ENCODE results near the gene ZNF408.

ZNF408 gene

GRCh38 chr11:46729110-46730027, 28.5 kb downstream of the ZNF408 start:
- DNase-seq: no peak

- no peak for DNase-seq
Observed at GRCh38 chr11:46731545-46731944, 30.7 kb downstream of the ZNF408 start.

GRCh38 chr11:46733234-46733633, 32.4 kb downstream of the ZNF408 start:
- no peak for DNase-seq

- no peak for DNase-seq
Observed at GRCh38 chr11:46736146-46736545, 35.3 kb downstream of the ZNF408 start.

GRCh38 chr11:46736615-46737014, 35.8 kb downstream of the ZNF408 start:
- no peak for DNase-seq

GRCh38 chr11:46737699-46738098, 36.9 kb downstream of the ZNF408 start:
- DNase-seq: no peak

GRCh38 chr11:46738887-46739286, 38.1 kb downstream of the ZNF408 start:
- no peak for DNase-seq

- no peak for DNase-seq
Observed at GRCh38 chr11:46741600-46742484, 41.0 kb downstream of the ZNF408 start.

- no peak for DNase-seq
Observed at GRCh38 chr11:46743043-46743442, 42.2 kb downstream of the ZNF408 start.

GRCh38 chr11:46743693-46744339, 43.0 kb downstream of the ZNF408 start:
- DNase-seq: no peak

GRCh38 chr11:46745328-46745727, 44.5 kb downstream of the ZNF408 start:
- DNase-seq: no peak

GRCh38 chr11:46745995-46746394, 45.2 kb downstream of the ZNF408 start:
- DNase-seq: no peak

GRCh38 chr11:46747150-46747549, 46.3 kb downstream of the ZNF408 start:
- DNase-seq: no peak
